GM21360 (cell line): Measurements from ENCODE around the gene SLC25A11.
"Not testable (repeated sequence)": the region's sequence is repeated elsewhere in the genome, so short reads cannot be mapped to it uniquely, and the experiment has no call there.

Experiments
- ATAC-seq: cut with Tn5 transposase; IDR thresholded peaks from one replicate; pipeline ENCODE4 v1.9.1; 2021; ENCODE audit warnings: mild to moderate bottlenecking, moderate library complexity; ENCODE audit not compliant: unreplicated experiment

SLC25A11 gene

DNA sequence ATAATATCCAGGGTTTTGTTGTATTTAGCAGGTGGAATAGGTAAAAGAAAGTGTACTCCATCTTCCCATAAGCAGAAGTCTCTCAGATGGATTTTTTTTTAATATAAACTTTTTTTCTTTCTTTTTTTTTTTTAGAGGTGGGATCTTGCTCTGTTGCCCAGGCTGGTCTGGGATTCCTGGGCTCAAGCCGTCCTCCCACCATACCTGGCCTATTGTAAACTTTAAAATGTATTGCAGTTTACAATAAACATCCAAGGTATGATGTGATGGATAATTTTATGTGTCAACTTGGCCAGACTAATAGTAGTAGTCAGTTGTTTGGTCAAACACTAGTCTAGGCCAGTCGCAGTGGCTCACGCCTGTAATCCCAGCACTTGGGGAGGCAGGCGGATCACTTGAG is 18.5 kb downstream of the SLC25A11 start:
- ATAC-seq, result no peak

- ATAC-seq, result no peak
Measured at GRCh38 chr17:4920351-4921048, 19.3 kb downstream of the SLC25A11 start.

- ATAC-seq, result no peak
Measured at GRCh38 chr17:4919511-4920047, 20.3 kb downstream of the SLC25A11 start.

DNA sequence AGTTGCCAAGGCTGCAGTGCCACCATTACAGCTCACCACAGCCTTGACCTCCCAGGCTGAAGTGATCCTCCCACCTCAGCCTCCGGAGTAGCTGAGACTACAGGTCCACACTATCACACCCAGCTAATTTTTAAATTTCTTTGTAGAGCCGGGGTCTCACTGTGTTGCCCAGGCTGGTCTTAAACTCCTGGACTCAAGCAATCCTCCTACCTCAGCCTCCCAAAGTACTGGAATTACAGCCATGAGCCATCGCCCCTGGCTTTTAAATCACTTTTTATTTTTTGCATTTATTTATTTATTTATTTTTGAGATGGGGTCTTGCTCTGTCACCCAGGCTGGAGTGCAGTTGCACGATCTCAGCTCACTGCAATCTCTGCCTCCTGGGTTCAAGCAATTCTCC is 25.3 kb downstream of the SLC25A11 start:
- ATAC-seq, result not testable (repeated sequence)

DNA sequence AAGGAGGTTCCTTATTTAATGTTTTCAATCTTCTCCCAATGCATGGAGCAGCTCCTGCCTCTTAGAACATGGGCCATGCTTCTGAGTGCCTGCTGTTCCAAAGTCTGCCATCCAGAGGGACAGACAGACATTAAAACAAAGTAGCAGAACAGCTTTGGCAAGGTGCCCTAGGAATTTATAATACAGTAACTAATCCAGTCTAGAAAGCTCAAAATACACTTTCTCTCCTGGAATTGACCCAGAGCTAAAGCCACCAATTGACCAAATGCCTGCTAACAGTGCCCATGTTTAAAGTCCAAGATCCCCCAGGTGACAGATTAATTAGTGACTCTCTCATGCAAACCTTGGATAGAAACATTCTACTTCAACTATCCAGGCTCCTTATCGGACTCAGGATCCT is 25.9 kb downstream of the SLC25A11 start:
- no peak for ATAC-seq

GRCh38 chr17:4908711-4909496 is 30.9 kb downstream of the SLC25A11 start:
- ATAC-seq, result no peak

DNA sequence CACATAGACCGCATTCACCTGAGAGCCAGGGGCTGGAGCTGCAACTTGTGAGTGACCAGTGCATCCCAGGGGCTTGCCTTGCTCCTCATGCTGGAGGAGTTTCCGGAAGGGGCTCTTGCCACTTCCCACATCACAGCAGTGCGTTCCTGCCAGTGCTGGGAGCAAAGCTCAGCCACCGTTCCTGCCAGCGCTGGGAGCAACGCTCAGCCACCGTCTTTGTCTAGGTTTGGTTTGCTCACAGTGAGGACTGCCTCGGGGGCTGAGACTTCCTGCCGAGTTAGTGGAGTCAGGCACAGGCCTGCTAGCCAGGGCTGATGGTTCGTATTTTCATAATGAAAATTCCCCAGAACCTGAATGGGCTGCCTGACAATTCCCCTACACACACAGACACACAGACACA is 31.5 kb downstream of the SLC25A11 start:
- no peak for ATAC-seq

DNA sequence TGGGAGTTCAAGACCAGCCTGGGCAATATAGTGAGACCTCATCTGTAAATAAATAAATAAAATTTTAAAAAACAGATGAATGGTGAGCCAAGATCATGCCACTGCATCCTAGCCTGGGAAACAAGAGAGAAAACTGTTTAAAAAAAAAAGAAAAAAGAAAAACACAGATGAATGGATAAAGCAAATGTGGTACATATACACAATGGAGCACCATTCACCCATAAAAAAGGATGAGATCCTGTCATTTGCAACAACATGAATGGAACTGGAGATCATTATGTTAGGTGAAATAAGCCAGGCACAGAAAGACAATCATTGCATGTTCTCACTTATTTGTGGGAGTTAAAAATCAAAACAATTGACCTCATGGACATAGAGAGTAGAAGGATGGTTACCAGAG is 33.2 kb downstream of the SLC25A11 start:
- not testable (repeated sequence) for ATAC-seq

- no peak for ATAC-seq
Measured at GRCh38 chr17:4903051-4903818, 36.6 kb downstream of the SLC25A11 start, which contains the start of gene CHRNE. CHRNE (minus strand) TSS chr17:4903098; CDS start chr17:4903063, 35 bp downstream.

GRCh38 chr17:4902540-4902939 is 37.3 kb downstream of the SLC25A11 start:
- no peak for ATAC-seq

- ATAC-seq, result no peak
Measured at GRCh38 chr17:4901648-4902344, 38.0 kb downstream of the SLC25A11 start.

GRCh38 chr17:4901108-4901647 is 38.7 kb downstream of the SLC25A11 start:
- ATAC-seq, result no peak

- ATAC-seq, result no peak
Measured at GRCh38 chr17:4900231-4901107, 39.4 kb downstream of the SLC25A11 start.

GRCh38 chr17:4899341-4900230 is 40.3 kb downstream of the SLC25A11 start, which contains the start of gene C17orf107:
C17orf107 (plus strand) TSS chr17:4899536; CDS start chr17:4899763, 227 bp downstream.
- ATAC-seq, result no peak

- ATAC-seq, result no peak
Measured at GRCh38 chr17:4898927-4899326, 40.9 kb downstream of the SLC25A11 start.

DNA sequence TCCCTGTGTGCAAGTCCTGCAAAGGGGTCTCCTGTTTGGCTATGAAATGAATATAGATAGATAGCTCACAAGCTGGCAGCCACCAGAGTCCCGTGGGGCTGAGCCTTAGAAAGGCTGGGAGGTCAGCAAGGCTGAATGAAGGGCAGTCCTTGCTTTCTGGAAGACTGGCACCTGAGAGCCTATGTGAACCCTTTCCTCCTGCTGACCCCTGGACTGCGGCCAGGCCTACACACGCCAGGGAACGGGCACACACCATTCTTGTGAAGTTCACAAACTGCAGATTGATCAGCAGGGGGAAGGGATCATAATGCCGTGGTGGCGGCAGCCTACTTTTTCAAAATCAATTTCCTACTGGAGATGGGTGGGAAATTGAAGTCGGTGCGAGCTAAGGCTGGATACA is 41.5 kb downstream of the SLC25A11 start:
- ATAC-seq, result no peak

DNA sequence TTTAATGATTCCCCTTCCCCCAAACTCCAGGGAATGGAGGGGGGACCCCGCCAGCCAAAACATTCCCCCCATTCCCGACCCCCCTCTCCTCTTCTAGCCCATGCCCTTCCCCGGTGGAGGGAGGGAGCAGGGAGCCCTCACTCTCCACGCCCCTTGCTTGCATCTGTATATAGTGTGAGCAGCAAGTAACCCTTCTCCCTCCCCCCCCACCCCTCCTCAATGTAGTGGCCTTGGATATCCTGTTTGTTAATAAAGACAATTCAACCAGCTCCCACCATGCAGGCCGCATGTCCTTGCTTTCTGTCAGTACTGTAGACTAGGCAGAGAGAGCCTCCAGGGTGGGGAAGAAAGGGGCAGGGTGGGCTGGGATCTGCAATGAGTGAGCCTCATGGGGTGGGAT is 42.1 kb downstream of the SLC25A11 start:
- no peak for ATAC-seq

DNA sequence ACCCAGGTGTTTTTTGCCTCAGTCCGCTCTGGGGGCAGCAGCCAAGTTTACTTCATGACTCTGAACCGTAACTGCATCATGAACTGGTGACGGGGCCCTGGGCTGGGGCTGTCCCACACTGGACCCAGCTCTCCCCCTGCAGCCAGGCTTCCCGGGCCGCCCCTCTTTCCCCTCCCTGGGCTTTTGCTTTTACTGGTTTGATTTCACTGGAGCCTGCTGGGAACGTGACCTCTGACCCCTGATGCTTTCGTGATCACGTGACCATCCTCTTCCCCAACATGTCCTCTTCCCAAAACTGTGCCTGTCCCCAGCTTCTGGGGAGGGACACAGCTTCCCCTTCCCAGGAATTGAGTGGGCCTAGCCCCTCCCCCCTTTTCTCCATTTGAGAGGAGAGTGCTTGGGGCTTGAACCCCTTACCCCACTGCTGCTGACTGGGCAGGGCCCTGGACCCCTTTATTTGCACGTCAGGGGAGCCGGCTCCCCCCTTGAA is 42.6 kb downstream of the SLC25A11 start:
- ATAC-seq, result no peak
